Measurements from ENCODE around the gene EDDM13. TPM values are rescaled to one million over a fixed set of nuclear protein-coding genes. Genes with fewer than 3 reads are reported as not detected.
"Not testable (repeated sequence)": the region's sequence is repeated elsewhere in the genome, so short reads cannot be mapped to it uniquely, and the experiment has no call there.

Gene EDDM13, protein sequence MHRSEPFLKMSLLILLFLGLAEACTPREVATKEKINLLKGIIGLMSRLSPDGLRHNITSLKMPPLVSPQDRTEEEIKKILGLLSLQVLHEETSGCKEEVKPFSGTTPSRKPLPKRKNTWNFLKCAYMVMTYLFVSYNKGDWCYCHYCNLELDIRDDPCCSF
- total RNA-seq (under 1 TPM in 1 of 4 donors, not detected in 3; 0.62 TPM), polyA plus RNA-seq (not detected)
- long read RNA-seq, donor 1 = 0 reads
- long read RNA-seq, donor 2 = 0 reads

DNA sequence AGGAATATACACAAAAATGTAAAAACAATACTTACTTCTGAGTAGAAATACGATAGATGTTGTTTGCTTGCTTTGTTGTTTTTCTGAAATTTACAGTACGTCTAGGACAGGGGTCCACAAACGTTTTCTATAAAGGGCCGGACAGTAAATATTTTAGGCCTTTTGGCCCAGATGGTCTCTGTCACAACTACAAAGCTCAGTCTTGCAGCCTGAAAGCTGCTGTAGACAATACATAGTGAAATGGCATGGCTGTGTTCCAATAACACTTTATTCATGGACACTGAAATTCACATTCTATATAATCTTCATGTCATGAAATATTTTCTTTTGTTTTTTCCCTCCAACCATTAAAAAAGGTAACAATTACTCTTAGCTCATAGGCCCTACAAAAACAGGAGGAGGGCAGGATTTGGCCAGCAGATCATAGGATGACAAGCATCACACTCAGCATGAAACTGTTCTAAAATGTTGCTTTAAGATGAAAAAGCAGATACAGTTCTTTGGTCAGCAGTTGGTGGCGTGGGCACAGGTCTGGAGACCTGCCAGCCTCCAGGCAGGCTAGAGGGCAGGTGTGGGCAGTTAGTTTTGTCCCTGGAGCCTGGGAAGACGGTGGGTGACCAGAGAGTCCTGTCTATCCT lies at the start of gene EDDM13:
TSS of gene EDDM13 (plus strand) at position 588 of the 638 bp plus-strand sequence. CDS start 87 bp downstream, outside the sequence.
- no peaks in the 10 kb centered on the region for H3K27me3 ChIP-seq (ENCODE audit: insufficient read depth in 3 of 3, low read length in 2 of 3)
- 83 to 87% (median 84%) methylated on average over 6 of the region's 6 CpGs for WGBS, 3 donors
- intact Hi-C loops (cut with DNase I) = no loop called here
- no peak for ATAC-seq
- no peak within 1 kb of the TSS for H3K4me3 ChIP-seq
- no peaks in the 10 kb centered on the region for H3K9me3 ChIP-seq
- no peaks in the 10 kb centered on the region for H3K4me1 ChIP-seq
- H3K27ac ChIP-seq = no peak within 1 kb of the TSS
- H3K36me3 ChIP-seq (ENCODE audit: insufficient read depth in 1 of 2, low read depth in 1 of 2) = no peaks in the 10 kb centered on the region
- TF ChIP-seq, protein P1, sequence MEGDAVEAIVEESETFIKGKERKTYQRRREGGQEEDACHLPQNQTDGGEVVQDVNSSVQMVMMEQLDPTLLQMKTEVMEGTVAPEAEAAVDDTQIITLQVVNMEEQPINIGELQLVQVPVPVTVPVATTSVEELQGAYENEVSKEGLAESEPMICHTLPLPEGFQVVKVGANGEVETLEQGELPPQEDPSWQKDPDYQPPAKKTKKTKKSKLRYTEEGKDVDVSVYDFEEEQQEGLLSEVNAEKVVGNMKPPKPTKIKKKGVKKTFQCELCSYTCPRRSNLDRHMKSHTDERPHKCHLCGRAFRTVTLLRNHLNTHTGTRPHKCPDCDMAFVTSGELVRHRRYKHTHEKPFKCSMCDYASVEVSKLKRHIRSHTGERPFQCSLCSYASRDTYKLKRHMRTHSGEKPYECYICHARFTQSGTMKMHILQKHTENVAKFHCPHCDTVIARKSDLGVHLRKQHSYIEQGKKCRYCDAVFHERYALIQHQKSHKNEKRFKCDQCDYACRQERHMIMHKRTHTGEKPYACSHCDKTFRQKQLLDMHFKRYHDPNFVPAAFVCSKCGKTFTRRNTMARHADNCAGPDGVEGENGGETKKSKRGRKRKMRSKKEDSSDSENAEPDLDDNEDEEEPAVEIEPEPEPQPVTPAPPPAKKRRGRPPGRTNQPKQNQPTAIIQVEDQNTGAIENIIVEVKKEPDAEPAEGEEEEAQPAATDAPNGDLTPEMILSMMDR (IDR thresholded peaks at IDR 0.05) = no peak
- DNase-seq = no peak

DNA sequence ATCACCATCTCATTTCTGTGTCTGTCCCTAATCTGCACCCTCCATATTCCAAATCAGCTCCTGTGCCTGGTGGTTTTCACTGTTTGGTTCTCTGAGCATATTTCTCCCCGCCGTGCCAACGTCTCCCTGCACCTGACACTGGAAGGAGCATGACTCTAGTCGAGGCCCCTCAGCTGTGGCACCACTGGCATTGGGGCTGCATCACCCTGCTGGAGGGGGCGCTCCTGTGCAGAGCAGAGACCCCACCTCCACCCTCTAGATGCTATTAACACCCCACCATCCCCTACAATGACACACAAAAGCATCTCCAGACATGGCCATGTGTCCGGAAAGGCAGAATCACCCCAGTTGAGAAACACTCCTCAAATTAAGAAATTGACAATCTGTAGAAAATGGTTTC lies 49.6 kb upstream of the EDDM13 start:
- TF ChIP-seq, protein P1 (IDR thresholded peaks at IDR 0.05) = no peak
- DNase-seq (no peak), ATAC-seq (no peak)
- Histone ChIP-seq H3K4me1 (no peaks in the 10 kb centered on the region), H3K27me3 (ENCODE audit: insufficient read depth in 3 of 3, low read length in 2 of 3) (peaks cover 0 to 2% (median 0%) of the 10 kb centered on the region in 3 donors), H3K36me3 (ENCODE audit: insufficient read depth in 1 of 2, low read depth in 1 of 2) (no peaks in the 10 kb centered on the region), H3K4me3 (no peak overlapping the region), H3K27ac (no peak overlapping the region), H3K9me3 (no peaks in the 10 kb centered on the region)
- 72 to 76% (median 76%) methylated on average over 6 of the region's 6 CpGs for WGBS, 3 donors
- intact Hi-C loops (cut with DNase I) = no loop called here

DNA sequence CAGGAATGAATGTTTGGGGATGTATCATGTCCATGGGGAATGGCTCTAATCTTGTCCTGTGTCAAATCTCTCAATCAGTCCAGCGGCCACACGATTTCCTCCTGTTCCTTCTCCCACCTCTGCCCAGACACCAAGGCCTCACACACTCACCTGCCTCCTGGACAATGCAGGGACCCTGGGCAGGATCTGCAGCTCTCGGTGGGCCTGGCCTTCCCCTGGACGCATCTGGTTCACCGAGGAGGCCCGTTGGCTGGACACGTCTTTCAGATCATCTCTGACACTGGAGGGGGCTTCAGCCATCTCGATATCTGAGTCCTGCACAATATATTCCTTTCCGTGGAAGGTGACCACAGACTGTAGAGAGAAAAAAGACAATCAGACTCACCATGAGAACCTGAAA lies 49.1 kb upstream of the EDDM13 start:
- Histone ChIP-seq H3K27ac (no peak overlapping the region), H3K27me3 (ENCODE audit: insufficient read depth in 3 of 3, low read length in 2 of 3) (no peaks in the 10 kb centered on the region), H3K9me3 (no peaks in the 10 kb centered on the region), H3K36me3 (ENCODE audit: insufficient read depth in 1 of 2, low read depth in 1 of 2) (no peaks in the 10 kb centered on the region), H3K4me3 (no peak overlapping the region), H3K4me1 (no peaks in the 10 kb centered on the region)
- DNase-seq (no peak), ATAC-seq (no peak)
- intact Hi-C loops (cut with DNase I) = no loop called here
- TF ChIP-seq, protein P1 (IDR thresholded peaks at IDR 0.05) = no peak
- 84 to 88% (median 87%) methylated on average over 9 of the region's 9 CpGs for WGBS, 3 donors

DNA sequence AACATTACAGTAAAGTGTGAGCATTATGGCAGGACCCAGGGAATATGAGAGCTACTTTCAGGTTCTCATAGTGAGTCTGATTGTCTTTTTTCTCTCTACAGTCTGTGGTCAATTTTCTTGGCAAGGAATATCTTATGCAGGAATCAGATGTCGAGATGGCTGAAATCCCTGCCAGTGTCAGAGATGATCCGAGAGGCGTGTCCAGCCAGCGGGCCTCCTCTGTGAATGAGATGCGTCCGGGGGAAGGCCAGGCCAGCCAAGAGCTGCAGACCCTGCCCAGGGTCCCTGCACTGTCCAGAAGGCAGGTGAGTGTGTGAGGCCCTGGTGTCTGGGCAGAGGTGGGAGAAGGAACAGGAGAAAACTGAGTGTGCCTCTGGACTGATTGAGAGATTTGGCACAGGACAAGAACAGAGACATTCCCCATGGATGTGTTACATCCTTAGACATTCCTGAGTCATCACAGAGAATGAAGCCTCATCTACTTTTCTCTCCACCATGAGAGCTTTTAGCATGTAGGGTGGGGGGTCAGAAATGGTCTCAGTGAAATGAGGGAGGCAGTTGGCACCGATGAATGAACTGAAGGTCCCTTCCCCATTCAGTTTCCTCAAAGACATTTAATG lies 27.3 kb upstream of the EDDM13 start:
- TF ChIP-seq, protein P1 (IDR thresholded peaks at IDR 0.05) = no peak
- no peaks in the 10 kb centered on the region for H3K27me3 ChIP-seq (ENCODE audit: insufficient read depth in 3 of 3, low read length in 2 of 3)
- WGBS, 3 donors = 43 to 51% (median 51%) methylated on average over 7 of the region's 7 CpGs
- ATAC-seq = no peak
- H3K9me3 ChIP-seq = no peaks in the 10 kb centered on the region
- H3K27ac ChIP-seq = no peak overlapping the region
- no peaks in the 10 kb centered on the region for H3K36me3 ChIP-seq (ENCODE audit: insufficient read depth in 1 of 2, low read depth in 1 of 2)
- H3K4me3 ChIP-seq = no peak overlapping the region
- intact Hi-C loops (cut with DNase I) = no loop called here
- no peak for DNase-seq
- no peaks in the 10 kb centered on the region for H3K4me1 ChIP-seq

DNA sequence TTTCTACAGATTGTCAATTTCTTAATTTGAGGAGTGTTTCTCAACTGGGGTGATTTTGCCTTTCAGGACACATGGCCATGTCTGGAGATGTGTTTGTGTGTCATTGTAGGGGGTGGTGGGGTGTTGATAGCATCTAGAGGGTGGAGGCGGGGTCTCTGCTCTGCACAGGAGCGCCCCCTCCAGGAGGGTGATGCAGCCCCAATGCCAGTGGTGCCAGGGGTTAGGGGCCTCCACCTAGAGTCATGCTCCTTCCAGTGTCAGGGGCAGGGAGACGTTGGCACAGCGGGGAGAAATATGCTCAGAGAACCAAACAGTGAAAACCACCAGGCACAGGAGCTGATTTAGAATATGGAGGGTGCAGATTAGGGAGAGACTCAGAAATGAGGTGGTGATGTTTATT lies 26.8 kb upstream of the EDDM13 start:
- ATAC-seq; H3K27me3 ChIP-seq (ENCODE audit: insufficient read depth in 3 of 3, low read length in 2 of 3); intact Hi-C loops (cut with DNase I); H3K36me3 ChIP-seq (ENCODE audit: insufficient read depth in 1 of 2, low read depth in 1 of 2); H3K9me3 ChIP-seq; H3K4me1 ChIP-seq; H3K4me3 ChIP-seq; H3K27ac ChIP-seq; DNase-seq: not testable (repeated sequence)
- WGBS, 3 donors = 65 to 85% (median 67%) methylated on average over 3 to 4 of the region's 4 CpGs

DNA sequence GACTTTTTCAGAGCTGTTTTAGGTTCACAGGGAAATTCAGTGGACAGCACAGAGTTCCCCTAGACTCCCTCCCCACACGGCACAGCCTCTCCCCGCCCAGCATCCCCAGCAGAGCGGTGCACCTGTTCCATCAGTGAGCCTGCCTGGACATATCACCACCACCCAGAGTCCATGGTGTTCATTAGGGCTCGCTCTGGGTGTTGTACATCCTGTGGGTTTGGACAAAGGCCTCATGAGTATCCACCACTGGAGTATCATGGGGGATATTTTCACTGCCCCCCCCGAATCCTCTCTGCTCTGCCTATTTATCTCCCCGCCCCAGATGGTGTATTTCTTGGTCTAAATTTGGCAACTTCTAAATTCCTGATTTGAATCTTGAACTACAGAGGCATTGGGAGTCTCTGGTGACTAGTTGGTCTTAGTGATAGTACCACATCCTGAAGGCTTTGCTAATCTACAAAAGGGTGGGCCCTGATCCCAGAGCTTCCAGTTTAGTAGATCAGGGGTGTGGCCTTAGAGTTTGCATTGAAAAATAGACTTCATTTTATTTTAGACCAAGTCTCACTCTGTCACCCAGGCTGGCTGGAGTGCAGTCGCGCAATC lies 23.7 kb upstream of the EDDM13 start:
- ATAC-seq; H3K9me3 ChIP-seq; H3K4me3 ChIP-seq; H3K36me3 ChIP-seq (ENCODE audit: insufficient read depth in 1 of 2, low read depth in 1 of 2); H3K4me1 ChIP-seq; H3K27me3 ChIP-seq (ENCODE audit: insufficient read depth in 3 of 3, low read length in 2 of 3); H3K27ac ChIP-seq; DNase-seq; intact Hi-C loops (cut with DNase I): not testable (repeated sequence)
- WGBS, 3 donors = 87 to 90% (median 88%) methylated on average over 8 of the region's 8 CpGs

Data from psoas muscle (tissue), 8 donors.